SW 1271 (cell line): ENCODE results near the gene SLC12A4.
A peak's percentile ranks its signal among the peaks of the same experiment; 100 is the strongest.
"Not testable (repeated sequence)": the region's sequence is repeated elsewhere in the genome, so short reads cannot be mapped to it uniquely, and the experiment has no call there.

ENCODE experiments used
- DNase-seq, 2 experiments: peaks; one replicate each; lab custom pipeline; 2025; lab: John Stamatoyannopoulos, UW

SLC12A4 gene

DNA sequence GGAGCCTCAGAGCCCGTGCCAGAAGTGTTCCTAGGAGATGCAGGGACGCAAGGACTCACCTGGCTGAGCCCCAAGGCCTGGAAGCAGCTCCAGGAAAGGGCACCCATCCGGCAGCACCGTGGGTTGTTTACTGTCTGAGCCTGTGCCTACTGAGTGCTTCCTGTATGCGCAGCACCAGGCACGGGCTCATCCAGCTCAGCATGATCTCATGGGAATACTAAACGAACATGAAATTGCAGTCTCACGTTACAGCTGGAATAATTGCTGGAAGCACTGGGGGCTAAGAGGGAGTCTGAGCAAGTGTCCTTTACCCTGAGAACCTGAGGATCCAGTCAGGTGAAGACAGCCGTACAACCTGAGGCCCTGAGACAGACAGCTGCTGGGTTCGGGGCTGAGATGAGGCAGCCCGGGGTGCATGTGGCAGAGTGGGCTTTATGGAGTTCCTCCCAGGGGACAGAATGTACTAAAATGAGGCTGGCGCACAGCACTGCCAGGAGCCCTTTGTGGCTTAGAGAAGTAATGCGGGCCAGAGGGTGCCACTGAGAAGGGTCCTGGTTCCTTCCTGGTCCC lies 42.2 kb downstream of the SLC12A4 start:
- DNase-seq: peak in 1 of 2 experiments; percentile 14

- no peak for DNase-seq
Measured at GRCh38 chr16:67924140-67924906, 44.1 kb downstream of the SLC12A4 start.

DNA sequence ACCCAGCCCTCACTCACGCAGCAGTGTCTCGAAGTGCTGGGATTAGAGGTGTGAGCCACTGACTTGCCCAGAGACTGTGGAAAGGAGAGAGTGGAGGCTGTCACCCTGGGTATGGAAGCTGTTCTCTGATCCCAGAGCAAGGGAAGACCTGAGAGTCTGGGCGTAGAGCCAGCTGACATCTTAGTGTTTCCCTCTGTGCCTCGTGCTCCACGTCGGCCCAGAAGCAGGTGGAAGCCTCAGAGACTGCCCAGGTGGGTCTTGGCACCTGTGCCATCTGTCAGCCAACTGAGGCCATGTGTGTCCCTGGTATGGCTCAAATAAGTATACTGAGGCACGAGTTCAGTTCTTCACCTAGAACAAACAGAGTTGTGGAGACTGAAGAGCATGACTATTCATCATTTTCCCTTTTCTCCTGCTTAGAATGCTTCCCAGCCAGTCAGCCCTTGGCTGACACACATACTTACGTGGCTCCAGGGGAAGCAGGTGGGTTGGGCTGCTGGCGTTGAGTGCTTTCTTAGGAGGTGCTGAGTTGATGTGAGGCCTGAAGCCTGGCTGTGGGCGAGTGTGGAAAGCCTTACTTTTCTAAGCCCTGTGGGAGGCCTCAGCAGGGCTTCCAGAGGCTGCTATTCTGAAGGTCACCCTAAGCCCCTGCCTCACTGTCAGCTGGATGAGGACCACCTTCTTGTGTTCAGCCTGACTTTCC lies 44.9 kb downstream of the SLC12A4 start:
- no peak for DNase-seq

DNA sequence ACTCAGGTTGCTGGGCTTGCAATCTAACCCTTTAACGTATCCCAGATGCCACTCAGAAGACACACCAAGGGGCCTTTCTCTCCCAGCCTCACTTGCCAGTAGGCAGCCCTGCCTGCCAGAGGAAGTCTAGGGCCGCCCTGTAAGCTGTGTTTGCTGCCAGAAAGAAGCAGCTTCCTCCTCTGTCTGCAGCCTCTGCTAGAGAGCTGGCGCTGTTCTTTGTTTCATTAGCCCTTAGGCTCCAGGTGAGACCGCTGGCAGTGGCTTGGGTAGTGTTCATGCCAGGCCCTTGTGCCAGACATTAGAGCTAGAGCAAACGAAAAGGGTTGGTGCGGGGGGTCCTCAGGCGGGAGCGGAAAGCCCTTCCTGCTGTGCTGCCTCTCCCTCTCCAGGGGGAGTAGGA lies 45.7 kb downstream of the SLC12A4 start:
- no peak for DNase-seq

GRCh38 chr16:67922221-67922620 lies 46.2 kb downstream of the SLC12A4 start:
- DNase-seq: no peak

GRCh38 chr16:67919622-67920221 lies 48.7 kb downstream of the SLC12A4 start:
- DNase-seq: no peak

GRCh38 chr16:67917852-67918236 lies 50.6 kb downstream of the SLC12A4 start:
- DNase-seq: peak; percentile 77 to 78

- no peak for DNase-seq
Measured at GRCh38 chr16:67917140-67917851, 51.1 kb downstream of the SLC12A4 start.

- DNase-seq: no peak
Measured at GRCh38 chr16:67915831-67916723, 52.4 kb downstream of the SLC12A4 start.

- DNase-seq: not testable (repeated sequence)
Measured at GRCh38 chr16:67915496-67915769, 53.0 kb downstream of the SLC12A4 start.

- DNase-seq: no peak
Measured at GRCh38 chr16:67914758-67915495, 53.5 kb downstream of the SLC12A4 start.

GRCh38 chr16:67910158-67910557 lies 58.3 kb downstream of the SLC12A4 start:
- no peak for DNase-seq

DNA sequence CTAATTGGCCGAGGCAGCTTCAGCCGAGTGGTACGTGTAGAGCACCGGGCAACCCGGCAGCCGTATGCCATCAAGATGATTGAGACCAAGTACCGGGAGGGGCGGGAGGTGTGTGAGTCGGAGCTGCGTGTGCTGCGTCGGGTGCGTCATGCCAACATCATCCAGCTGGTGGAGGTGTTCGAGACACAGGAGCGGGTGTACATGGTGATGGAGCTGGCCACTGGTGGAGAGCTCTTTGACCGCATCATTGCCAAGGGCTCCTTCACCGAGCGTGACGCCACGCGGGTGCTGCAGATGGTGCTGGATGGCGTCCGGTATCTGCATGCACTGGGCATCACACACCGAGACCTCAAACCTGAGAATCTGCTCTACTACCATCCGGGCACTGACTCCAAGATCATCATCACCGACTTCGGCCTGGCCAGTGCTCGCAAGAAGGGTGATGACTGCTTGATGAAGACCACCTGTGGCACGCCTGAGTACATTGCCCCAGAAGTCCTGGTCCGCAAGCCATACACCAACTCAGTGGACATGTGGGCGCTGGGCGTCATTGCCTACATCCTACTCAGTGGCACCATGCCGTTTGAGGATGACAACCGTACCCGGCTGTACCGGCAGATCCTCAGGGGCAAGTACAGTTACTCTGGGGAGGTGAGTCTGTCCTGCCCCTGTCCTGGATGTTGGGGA lies 59.2 kb downstream of the SLC12A4 start:
- no peak for DNase-seq

DNA sequence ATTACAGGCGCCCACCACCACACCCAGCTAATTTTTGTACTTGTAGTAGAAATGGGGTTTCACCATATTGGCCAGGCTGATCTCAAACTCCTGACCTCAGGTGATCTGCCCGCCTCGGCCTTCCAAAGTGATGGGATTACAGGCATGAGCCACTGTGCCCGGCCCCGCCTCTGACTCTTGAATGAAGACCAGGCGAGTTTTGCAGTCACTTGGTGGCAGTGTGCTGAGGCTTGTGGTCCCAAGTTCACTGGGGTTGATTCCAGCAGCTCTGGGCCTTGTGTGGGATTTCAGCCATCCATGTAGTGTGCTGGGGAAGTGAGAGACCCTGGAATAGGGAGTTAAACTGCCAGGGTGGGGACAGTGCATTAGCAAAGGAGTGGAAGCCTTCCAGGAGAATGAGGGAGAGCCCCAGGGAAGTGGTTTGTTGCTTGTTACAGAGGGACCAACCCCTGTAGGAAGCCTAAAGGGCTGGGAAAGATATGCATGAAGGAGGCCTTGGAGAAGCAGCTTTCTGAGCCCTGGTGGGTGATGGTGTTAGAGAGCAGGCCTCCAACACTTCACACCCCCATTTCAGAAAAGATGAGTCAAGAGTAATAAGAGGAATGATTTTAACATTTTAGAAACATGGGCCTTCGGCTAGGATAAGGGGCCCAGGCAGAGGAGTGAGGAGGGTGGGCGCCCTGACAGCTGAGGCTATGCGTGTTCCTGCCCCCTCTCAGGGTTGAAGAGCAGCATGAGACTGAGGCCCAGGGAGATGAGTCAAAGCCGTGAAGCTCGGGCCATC lies 60.8 kb downstream of the SLC12A4 start:
- DNase-seq: no peak

DNA sequence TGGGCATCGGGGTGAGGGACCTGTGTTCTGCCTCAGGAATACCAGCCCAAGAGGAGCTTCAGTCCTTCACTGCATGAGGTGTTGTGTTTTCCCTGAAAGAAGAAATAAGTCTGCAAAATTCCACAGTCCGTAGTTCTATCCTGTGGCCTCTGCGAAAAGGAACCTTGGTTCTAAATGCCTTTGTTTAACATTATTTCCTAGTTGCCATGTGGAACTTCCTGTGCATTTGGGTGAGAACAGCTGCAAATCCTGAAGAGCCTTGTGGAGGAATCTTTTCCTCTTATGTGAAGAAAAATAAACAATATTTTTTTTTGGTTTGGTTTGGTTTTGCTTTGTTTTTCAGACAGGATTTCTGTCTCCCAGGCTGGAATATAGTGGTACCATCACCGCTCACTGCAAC lies 65.6 kb downstream of the SLC12A4 start:
- no peak for DNase-seq

- no peak for DNase-seq
Measured at GRCh38 chr16:67901734-67902133, 66.7 kb downstream of the SLC12A4 start.

GRCh38 chr16:67897231-67897630 lies 71.2 kb downstream of the SLC12A4 start:
- DNase-seq: no peak

DNA sequence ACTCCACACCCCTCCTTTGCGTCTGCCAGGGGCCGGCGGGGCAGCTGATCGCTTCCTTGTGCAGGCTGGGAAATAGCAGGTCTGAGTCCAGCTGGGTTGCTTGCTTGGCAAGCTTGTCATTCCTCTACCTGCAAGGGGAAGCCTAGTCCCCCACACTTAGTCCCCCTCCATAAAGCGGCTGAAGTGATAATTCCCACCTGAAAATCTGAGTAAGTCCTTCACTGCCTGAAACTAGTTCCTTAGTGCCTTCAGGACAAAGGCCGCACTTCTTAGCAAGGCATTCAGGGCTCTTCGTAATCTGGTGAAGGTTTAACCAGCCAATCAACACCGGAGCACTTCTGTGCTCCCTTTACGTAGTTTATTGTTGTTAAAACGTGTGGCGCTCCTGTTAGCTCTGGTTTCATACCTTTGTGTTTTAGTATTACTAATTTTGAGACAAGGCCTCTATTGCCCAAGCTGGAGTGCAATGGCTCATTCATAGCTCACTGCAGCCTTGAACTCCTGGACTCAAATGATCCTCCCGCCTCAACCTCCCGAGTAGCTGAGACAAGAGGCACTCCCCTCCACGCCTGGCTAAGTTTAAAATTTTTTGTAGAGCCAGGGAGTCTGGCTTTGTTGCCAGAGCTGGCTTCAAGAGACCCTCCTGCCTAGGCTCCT lies 74.6 kb downstream of the SLC12A4 start:
- peak in 1 of 2 experiments; percentile 25 for DNase-seq
